Measurements from ENCODE around the gene LCN9. TPM values are rescaled to one million over a fixed set of nuclear protein-coding genes. Genes with fewer than 3 reads are reported as not detected.

The LCN9 gene
- total and polyA plus RNA-seq, 2 experiments from 2014 or later: not detected

DNA sequence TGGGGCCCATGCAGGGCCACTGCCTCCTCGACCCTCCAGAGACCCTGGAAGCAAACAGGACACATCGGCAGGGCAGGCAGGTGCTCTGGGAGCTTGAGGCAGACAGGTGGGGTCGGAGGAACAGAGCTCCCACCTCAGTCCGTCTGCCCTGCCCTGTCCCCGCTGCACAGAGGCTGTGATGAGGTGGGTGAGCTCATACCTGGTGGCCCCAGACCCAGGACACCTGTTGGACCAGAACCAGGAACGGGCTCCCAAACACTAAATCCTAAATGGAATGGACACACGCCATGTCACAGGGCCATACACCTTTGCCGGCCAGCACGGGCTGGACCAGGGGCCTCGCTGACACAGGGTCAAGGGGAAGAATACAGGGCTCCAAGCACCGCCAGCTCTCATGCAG lies 30.7 kb downstream of the LCN9 start (continued):
- TF ChIP-seq, protein P1, sequence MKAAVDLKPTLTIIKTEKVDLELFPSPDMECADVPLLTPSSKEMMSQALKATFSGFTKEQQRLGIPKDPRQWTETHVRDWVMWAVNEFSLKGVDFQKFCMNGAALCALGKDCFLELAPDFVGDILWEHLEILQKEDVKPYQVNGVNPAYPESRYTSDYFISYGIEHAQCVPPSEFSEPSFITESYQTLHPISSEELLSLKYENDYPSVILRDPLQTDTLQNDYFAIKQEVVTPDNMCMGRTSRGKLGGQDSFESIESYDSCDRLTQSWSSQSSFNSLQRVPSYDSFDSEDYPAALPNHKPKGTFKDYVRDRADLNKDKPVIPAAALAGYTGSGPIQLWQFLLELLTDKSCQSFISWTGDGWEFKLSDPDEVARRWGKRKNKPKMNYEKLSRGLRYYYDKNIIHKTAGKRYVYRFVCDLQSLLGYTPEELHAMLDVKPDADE (IDR thresholded peaks at IDR 0.05): no peak

DNA sequence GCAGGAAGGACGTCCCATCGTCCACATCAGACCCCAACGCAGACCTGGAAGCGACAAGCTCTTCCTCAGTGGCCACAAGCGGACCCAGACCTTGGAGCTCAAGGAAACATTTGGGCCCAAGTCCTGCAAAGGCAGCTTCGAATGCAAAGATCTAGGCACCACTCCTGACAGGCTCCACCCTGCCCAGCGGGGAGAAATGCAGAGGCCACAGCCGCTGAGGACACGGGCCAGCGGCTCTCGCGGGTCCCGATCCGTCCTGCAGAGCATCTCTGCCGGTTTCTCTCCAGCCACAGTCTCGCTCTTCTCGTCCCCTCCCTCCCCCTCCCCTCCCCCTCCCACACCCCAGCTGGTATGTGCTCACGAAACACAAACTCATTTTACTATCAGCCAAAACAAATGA lies 31.3 kb downstream of the LCN9 start:
- no peaks in the 10 kb centered on the region for H3K36me3 Mint-ChIP-seq (ENCODE audit: low read depth)
- Histone ChIP-seq H3K4me3 (no peak overlapping the region), H3K36me3 (ENCODE audit: insufficient read depth) (no peaks in the 10 kb centered on the region), H3F3A (replicated peaks; ENCODE audit: low read depth) (no peaks in the 10 kb centered on the region), H3K27me3 (ENCODE audit: insufficient read depth) (no peaks in the 10 kb centered on the region), H2AFZ (no peak overlapping the region), H3K4me1 (ENCODE audit: insufficient read depth) (no peaks in the 10 kb centered on the region), H3K4me2 (no peak overlapping the region), H3K9me2 (ENCODE audit: insufficient read depth) (no peaks in the 10 kb centered on the region), H4K20me1 (replicated peaks; ENCODE audit: insufficient read depth) (no peaks in the 10 kb centered on the region), H3K79me2 (replicated peaks; ENCODE audit: insufficient read depth) (no peaks in the 10 kb centered on the region), H3K27ac (ENCODE audit: low read depth) (no peak overlapping the region)
- no peaks in the 10 kb centered on the region for H3K4me1 Mint-ChIP-seq
- no peaks in the 10 kb centered on the region for H3K9me3 Mint-ChIP-seq
- no peak for DNase-seq (ENCODE audit: low spot score)
- H3K4me3 Mint-ChIP-seq: no peak overlapping the region
- H3K27me3 Mint-ChIP-seq (ENCODE audit: insufficient read depth, low read depth, poor library complexity): peaks cover 5% of the 10 kb centered on the region
- no peak overlapping the region for H3K27ac Mint-ChIP-seq
- no peak for ATAC-seq
- TF ChIP-seq JUNB (IDR thresholded peaks at IDR 0.05; ENCODE audit: unreplicated experiment): no peak
- TF ChIP-seq ZNF114 (CRISPR knock-in tag; IDR thresholded peaks at IDR 0.05): no peak
- TF ChIP-seq, protein P1 (IDR thresholded peaks at IDR 0.05): no peak
- no peak for TF ChIP-seq ZNF331 (CRISPR knock-in tag; IDR thresholded peaks at IDR 0.05; ENCODE audit: low read depth)

DNA sequence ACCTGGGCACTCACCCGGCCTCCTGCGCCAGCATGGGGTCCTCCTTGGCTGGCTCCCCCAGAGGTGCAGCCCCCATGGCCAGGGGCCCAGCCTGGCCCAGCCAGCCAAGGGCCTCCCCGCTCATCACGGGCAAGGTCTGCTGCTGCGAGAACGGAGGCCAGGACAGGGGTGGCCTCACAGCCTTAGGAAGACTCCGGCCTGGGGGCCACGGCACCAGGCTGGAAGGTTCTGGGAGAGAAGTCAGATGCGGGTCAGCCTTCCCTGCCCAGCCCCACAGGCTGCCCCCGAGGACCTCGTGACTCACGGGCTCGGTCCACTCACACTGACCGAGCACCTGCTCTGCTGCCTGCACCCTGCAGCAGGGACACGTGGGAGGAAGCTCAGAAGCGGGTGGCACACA lies 31.9 kb downstream of the LCN9 start:
- Histone ChIP-seq H3K36me3 (ENCODE audit: insufficient read depth) (no peaks in the 10 kb centered on the region), H3K27ac (ENCODE audit: low read depth) (no peak overlapping the region), H3K27me3 (ENCODE audit: insufficient read depth) (no peaks in the 10 kb centered on the region), H3K79me2 (replicated peaks; ENCODE audit: insufficient read depth) (no peaks in the 10 kb centered on the region), H3K4me2 (no peak overlapping the region), H3K4me3 (no peak overlapping the region), H4K20me1 (replicated peaks; ENCODE audit: insufficient read depth) (no peaks in the 10 kb centered on the region), H2AFZ (no peak overlapping the region), H3F3A (replicated peaks; ENCODE audit: low read depth) (no peaks in the 10 kb centered on the region), H3K9me2 (ENCODE audit: insufficient read depth) (no peaks in the 10 kb centered on the region), H3K4me1 (ENCODE audit: insufficient read depth) (no peaks in the 10 kb centered on the region)
- no peaks in the 10 kb centered on the region for H3K9me3 Mint-ChIP-seq
- no peak for ATAC-seq
- TF ChIP-seq, protein P2, sequence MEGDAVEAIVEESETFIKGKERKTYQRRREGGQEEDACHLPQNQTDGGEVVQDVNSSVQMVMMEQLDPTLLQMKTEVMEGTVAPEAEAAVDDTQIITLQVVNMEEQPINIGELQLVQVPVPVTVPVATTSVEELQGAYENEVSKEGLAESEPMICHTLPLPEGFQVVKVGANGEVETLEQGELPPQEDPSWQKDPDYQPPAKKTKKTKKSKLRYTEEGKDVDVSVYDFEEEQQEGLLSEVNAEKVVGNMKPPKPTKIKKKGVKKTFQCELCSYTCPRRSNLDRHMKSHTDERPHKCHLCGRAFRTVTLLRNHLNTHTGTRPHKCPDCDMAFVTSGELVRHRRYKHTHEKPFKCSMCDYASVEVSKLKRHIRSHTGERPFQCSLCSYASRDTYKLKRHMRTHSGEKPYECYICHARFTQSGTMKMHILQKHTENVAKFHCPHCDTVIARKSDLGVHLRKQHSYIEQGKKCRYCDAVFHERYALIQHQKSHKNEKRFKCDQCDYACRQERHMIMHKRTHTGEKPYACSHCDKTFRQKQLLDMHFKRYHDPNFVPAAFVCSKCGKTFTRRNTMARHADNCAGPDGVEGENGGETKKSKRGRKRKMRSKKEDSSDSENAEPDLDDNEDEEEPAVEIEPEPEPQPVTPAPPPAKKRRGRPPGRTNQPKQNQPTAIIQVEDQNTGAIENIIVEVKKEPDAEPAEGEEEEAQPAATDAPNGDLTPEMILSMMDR (conservative IDR thresholded peaks at IDR 0.05; ENCODE audit: low read depth in 2 of 2): no peak
- TF ChIP-seq, protein P3, sequence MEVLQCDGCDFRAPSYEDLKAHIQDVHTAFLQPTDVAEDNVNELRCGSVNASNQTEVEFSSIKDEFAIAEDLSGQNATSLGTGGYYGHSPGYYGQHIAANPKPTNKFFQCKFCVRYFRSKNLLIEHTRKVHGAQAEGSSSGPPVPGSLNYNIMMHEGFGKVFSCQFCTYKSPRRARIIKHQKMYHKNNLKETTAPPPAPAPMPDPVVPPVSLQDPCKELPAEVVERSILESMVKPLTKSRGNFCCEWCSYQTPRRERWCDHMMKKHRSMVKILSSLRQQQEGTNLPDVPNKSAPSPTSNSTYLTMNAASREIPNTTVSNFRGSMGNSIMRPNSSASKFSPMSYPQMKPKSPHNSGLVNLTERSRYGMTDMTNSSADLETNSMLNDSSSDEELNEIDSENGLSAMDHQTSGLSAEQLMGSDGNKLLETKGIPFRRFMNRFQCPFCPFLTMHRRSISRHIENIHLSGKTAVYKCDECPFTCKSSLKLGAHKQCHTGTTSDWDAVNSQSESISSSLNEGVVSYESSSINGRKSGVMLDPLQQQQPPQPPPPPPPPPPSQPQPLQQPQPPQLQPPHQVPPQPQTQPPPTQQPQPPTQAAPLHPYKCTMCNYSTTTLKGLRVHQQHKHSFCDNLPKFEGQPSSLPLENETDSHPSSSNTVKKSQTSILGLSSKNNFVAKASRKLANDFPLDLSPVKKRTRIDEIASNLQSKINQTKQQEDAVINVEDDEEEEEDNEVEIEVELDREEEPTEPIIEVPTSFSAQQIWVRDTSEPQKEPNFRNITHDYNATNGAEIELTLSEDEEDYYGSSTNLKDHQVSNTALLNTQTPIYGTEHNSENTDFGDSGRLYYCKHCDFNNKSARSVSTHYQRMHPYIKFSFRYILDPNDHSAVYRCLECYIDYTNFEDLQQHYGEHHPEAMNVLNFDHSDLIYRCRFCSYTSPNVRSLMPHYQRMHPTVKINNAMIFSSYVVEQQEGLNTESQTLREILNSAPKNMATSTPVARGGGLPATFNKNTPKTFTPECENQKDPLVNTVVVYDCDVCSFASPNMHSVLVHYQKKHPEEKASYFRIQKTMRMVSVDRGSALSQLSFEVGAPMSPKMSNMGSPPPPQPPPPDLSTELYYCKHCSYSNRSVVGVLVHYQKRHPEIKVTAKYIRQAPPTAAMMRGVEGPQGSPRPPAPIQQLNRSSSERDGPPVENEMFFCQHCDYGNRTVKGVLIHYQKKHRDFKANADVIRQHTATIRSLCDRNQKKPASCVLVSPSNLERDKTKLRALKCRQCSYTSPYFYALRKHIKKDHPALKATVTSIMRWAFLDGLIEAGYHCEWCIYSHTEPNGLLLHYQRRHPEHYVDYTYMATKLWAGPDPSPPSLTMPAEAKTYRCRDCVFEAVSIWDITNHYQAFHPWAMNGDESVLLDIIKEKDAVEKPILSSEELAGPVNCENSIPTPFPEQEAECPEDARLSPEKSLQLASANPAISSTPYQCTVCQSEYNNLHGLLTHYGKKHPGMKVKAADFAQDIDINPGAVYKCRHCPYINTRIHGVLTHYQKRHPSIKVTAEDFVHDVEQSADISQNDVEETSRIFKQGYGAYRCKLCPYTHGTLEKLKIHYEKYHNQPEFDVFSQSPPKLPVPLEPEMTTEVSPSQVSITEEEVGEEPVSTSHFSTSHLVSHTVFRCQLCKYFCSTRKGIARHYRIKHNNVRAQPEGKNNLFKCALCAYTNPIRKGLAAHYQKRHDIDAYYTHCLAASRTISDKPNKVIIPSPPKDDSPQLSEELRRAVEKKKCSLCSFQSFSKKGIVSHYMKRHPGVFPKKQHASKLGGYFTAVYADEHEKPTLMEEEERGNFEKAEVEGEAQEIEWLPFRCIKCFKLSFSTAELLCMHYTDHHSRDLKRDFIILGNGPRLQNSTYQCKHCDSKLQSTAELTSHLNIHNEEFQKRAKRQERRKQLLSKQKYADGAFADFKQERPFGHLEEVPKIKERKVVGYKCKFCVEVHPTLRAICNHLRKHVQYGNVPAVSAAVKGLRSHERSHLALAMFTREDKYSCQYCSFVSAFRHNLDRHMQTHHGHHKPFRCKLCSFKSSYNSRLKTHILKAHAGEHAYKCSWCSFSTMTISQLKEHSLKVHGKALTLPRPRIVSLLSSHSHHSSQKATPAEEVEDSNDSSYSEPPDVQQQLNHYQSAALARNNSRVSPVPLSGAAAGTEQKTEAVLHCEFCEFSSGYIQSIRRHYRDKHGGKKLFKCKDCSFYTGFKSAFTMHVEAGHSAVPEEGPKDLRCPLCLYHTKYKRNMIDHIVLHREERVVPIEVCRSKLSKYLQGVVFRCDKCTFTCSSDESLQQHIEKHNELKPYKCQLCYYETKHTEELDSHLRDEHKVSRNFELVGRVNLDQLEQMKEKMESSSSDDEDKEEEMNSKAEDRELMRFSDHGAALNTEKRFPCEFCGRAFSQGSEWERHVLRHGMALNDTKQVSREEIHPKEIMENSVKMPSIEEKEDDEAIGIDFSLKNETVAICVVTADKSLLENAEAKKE (CRISPR knock-in tag; IDR thresholded peaks at IDR 0.05): no peak
- no peak for TF ChIP-seq CREB1 (CRISPR knock-in tag; IDR thresholded peaks at IDR 0.05; ENCODE audit: low read depth)
- H3K4me1 Mint-ChIP-seq: no peaks in the 10 kb centered on the region
- H3K36me3 Mint-ChIP-seq (ENCODE audit: low read depth): no peaks in the 10 kb centered on the region
- H3K4me3 Mint-ChIP-seq: no peak overlapping the region
- no peak overlapping the region for H3K27ac Mint-ChIP-seq
- peaks cover 5% of the 10 kb centered on the region for H3K27me3 Mint-ChIP-seq (ENCODE audit: insufficient read depth, low read depth, poor library complexity)
- no peak for DNase-seq (ENCODE audit: low spot score)
